Left ventricle myocardium inferior (tissue), 1 donor: ENCODE measurements around the gene JARID2. TPM values are rescaled to one million over a fixed set of nuclear protein-coding genes. Genes with fewer than 3 reads are reported as not detected.

Experiments used
- DNase-seq: peaks from one replicate; pipeline ENCODE4 v3.0.0-alpha.2; 2020
- H3K27ac ChIP-seq: fragments of 200-600 bp; replicated peaks from 2 replicates; pipeline ENCODE4 v1.8.0; 2021
- H3K27me3 ChIP-seq: fragments of 200-600 bp; 2 replicates; pipeline ENCODE4 v1.8.0; 2021; ENCODE audit warnings: low read depth
- H3K36me3 ChIP-seq: fragments of 200-600 bp; 2 replicates; pipeline ENCODE4 v1.8.0; 2021
- H3K4me1 ChIP-seq: fragments of 200-600 bp; 2 replicates; pipeline ENCODE4 v1.8.0; 2021
- H3K4me3 ChIP-seq: fragments of 200-600 bp; 2 replicates; pipeline ENCODE4 v1.8.0; 2021; ENCODE audit warnings: mild to moderate bottlenecking, moderate library complexity
- H3K9me3 ChIP-seq: fragments of 200-600 bp; replicated peaks from 2 replicates; pipeline ENCODE4 v1.8.0; 2021
- CTCF ChIP-seq: fragments of 200-600 bp; IDR thresholded peaks from 2 replicates; pipeline ENCODE4 v1.8.0; 2021; ENCODE audit warnings: antibody characterized with exemption, mild to moderate bottlenecking, borderline replicate concordance
- intact Hi-C: fragments of 100-400 bp; cut with micrococcal nuclease; formaldehyde crosslinking; loops from one replicate; pipeline ENCODE4 v1.11.0; 2022
- total RNA-seq: library from RNA; stranded (reverse); fragmentation: NEBNext Ultra II Directional; extraction: Animal tissue kit (Norgen Biotek cat#: 25700); gene quantifications from one replicate; pipeline ENCODE4 v1.2.1, GENCODE V29; 2021
- donor health status: DM: no; HTN: yes; CAD: no; lungs with severe emphysema.

Gene JARID2
- total RNA-seq, 1 donor from 2014 or later = 6.5 TPM

GRCh38 chr6:15232836-15233510 lies 12.9 kb upstream of the JARID2 start:
- no peaks in the 10 kb centered on the region for H3K27me3 ChIP-seq
- H3K4me3 ChIP-seq = no peak overlapping the region
- no peak overlapping the region for H3K27ac ChIP-seq
- intact Hi-C loops = loop anchor here (10.0 kb wide), 1 partner anchor 252 kb away; no protein-coding TSS in a partner anchor
- TF ChIP-seq CTCF = no peak
- H3K36me3 ChIP-seq = no peaks in the 10 kb centered on the region
- H3K4me1 ChIP-seq = no peaks in the 10 kb centered on the region
- no peaks in the 10 kb centered on the region for H3K9me3 ChIP-seq
- DNase-seq = no peak

GRCh38 chr6:15234068-15234758 lies 11.7 kb upstream of the JARID2 start:
- intact Hi-C loops = loop anchor here (10.0 kb wide), 1 partner anchor 251 kb away; no protein-coding TSS in a partner anchor
- no peaks in the 10 kb centered on the region for H3K27me3 ChIP-seq
- H3K9me3 ChIP-seq = no peaks in the 10 kb centered on the region

GRCh38 chr6:15239616-15240364 lies 6.1 kb upstream of the JARID2 start:
- Histone ChIP-seq H3K36me3 (no peaks in the 10 kb centered on the region), H3K4me1 (peaks cover 35% of the 10 kb centered on the region), H3K4me3 (no peak overlapping the region), H3K27me3 (no peaks in the 10 kb centered on the region), H3K9me3 (no peaks in the 10 kb centered on the region), H3K27ac (peak overlapping the region; percentile 68)
- DNase-seq = no peak
- TF ChIP-seq CTCF = no peak
- intact Hi-C loops = loop anchor here (10.0 kb wide), 1 partner anchor 245 kb away; no protein-coding TSS in a partner anchor

More at GRCh38 chr6:15234068-15234758, 11.7 kb upstream of the JARID2 start:
- Histone ChIP-seq H3K27ac (no peak overlapping the region), H3K36me3 (no peaks in the 10 kb centered on the region), H3K4me1 (peaks cover 5% of the 10 kb centered on the region), H3K4me3 (no peak overlapping the region)
- no peak for DNase-seq
- TF ChIP-seq CTCF = no peak

GRCh38 chr6:15242503-15242902 lies 3.4 kb upstream of the JARID2 start:
- Histone ChIP-seq H3K4me3 (no peak overlapping the region), H3K9me3 (no peaks in the 10 kb centered on the region), H3K36me3 (no peaks in the 10 kb centered on the region), H3K27me3 (no peaks in the 10 kb centered on the region), H3K4me1 (peaks cover 58% of the 10 kb centered on the region), H3K27ac (no peak overlapping the region)
- intact Hi-C loops = no loop called here
- no peak for TF ChIP-seq CTCF
- no peak for DNase-seq

GRCh38 chr6:15242937-15243614 lies 2.8 kb upstream of the JARID2 start:
- no peak for DNase-seq
- peaks cover 63% of the 10 kb centered on the region for H3K4me1 ChIP-seq
- H3K27ac ChIP-seq = no peak overlapping the region
- TF ChIP-seq CTCF = no peak
- H3K9me3 ChIP-seq = no peaks in the 10 kb centered on the region
- H3K36me3 ChIP-seq = no peaks in the 10 kb centered on the region
- no peaks in the 10 kb centered on the region for H3K27me3 ChIP-seq
- no peak overlapping the region for H3K4me3 ChIP-seq
- intact Hi-C loops = no loop called here
